Measurements from ENCODE around the gene RALGAPA1.

DNA sequence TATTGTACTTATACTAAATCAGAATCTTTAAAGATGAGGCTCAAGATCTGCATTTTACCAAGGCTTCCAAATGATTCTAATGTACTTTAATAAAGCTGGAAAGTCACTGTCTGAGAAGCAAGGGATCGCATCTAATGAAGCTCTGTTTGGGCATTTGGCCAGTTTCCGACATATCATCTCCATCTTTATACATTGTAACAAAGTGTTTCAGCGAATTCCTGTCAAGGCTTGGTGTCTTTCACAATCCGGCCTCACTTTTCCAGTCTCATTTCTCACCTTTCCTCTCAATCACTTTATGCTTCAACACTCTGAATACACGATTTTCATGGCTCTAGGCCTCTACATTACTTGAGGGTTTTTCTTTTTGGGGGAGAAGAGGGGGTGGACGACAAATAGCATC, 302.6 kb downstream of the RALGAPA1 start:
- TF ChIP-seq, protein P1, sequence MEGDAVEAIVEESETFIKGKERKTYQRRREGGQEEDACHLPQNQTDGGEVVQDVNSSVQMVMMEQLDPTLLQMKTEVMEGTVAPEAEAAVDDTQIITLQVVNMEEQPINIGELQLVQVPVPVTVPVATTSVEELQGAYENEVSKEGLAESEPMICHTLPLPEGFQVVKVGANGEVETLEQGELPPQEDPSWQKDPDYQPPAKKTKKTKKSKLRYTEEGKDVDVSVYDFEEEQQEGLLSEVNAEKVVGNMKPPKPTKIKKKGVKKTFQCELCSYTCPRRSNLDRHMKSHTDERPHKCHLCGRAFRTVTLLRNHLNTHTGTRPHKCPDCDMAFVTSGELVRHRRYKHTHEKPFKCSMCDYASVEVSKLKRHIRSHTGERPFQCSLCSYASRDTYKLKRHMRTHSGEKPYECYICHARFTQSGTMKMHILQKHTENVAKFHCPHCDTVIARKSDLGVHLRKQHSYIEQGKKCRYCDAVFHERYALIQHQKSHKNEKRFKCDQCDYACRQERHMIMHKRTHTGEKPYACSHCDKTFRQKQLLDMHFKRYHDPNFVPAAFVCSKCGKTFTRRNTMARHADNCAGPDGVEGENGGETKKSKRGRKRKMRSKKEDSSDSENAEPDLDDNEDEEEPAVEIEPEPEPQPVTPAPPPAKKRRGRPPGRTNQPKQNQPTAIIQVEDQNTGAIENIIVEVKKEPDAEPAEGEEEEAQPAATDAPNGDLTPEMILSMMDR (conservative IDR thresholded peaks at IDR 0.05; ENCODE audit: low read length): no peak
- no peak for TF ChIP-seq EZH2phosphoT487 (IDR thresholded peaks at IDR 0.05; ENCODE audit: borderline replicate concordance, low read depth, low read length)
